BJ (cell line): ENCODE measurements around the gene FAM240B. TPM values are rescaled to one million over a fixed set of nuclear protein-coding genes. Genes with fewer than 3 reads are reported as not detected.
A peak's percentile ranks its signal among the peaks of the same experiment; 100 is the strongest.

Experiments
- CTCF ChIA-PET: fragments of 350-600 bp; formaldehyde crosslinking; extraction: SDS; loops from one replicate; lab custom pipeline; 2021; ENCODE audit warnings: antibody characterized with exemption, inconsistent platforms; lab: Yijun Ruan, JAX
- POLR2A ChIA-PET: fragments of 300-600 bp; sonication (Branson Sonifier 250); formaldehyde crosslinking; extraction: SDS; loops from one replicate; lab custom pipeline; 2021; ENCODE audit warnings: antibody characterized with exemption; lab: Charles Lee
- DNase-seq: peaks from one replicate; pipeline ENCODE4 v3.0.0-alpha.2; 2011; ENCODE audit warnings: low read depth
- H3K27me3 ChIP-seq: 2 replicates; pipeline ENCODE4 v1.6.0; 2011; ENCODE audit warnings: low read length; ENCODE audit not compliant: control insufficient read depth, insufficient read depth
- H3K36me3 ChIP-seq: 2 replicates; pipeline ENCODE4 v1.5.1; 2011; ENCODE audit warnings: low read length; ENCODE audit not compliant: control insufficient read depth, insufficient read depth
- H3K4me3 ChIP-seq: 2 replicates; pipeline ENCODE4 v1.5.1; 2011; ENCODE audit warnings: low read depth, mild to moderate bottlenecking, control low read depth, low read length
- CTCF ChIP-seq: IDR thresholded peaks from 2 replicates; pipeline ENCODE4 v1.5.1; 2011; ENCODE audit warnings: low read depth, mild to moderate bottlenecking, control low read depth, inconsistent platforms, low read length, moderate library complexity; ENCODE audit not compliant: insufficient read depth
- polyA plus RNA-seq: library from polyadenylated mRNA; depleted of rRNA; stranded (reverse); fragments of >200 nt; gene quantifications from 2 replicates; pipeline ENCODE4 v1.2.3, GENCODE V29; 2011

Gene FAM240B
- polyA plus RNA-seq, 1 experiment, result not detected

DNA sequence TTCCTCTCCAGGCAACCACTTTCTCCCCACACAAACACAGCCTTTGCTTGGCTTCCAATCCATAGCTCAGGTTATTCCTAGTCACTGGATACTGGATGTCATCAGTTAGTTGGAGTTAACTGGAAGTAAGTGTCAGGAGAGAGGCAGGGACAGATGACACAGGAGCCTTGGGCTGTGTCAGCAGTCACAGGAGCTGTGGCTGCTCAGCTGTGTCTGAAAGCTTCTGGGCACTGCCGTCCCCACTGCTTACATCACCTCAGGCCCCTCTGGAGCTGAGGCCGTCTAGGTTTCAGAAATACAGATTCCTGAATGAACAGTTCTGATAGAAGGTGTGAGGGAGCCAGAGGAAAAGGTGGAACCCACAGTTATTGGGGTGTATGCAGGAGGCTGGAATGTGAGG, 17.3 kb upstream of the FAM240B start:
- ChIA-PET CTCF (no interaction called here), POLR2A (no interaction called here)
- no peaks in the 10 kb centered on the region for H3K27me3 ChIP-seq
- no peak for TF ChIP-seq CTCF
- no peak for DNase-seq
- H3K36me3 ChIP-seq, result no peaks in the 10 kb centered on the region
- H3K4me3 ChIP-seq, result no peak overlapping the region

GRCh38 chr9:38734831-38735230, 14.9 kb upstream of the FAM240B start:
- CTCF ChIA-PET, result no interaction called here
- POLR2A ChIA-PET, result no interaction called here
- DNase-seq, result no peak
- H3K27me3 ChIP-seq, result no peaks in the 10 kb centered on the region
- H3K36me3 ChIP-seq, result no peaks in the 10 kb centered on the region
- no peak overlapping the region for H3K4me3 ChIP-seq
- no peak for TF ChIP-seq CTCF

DNA sequence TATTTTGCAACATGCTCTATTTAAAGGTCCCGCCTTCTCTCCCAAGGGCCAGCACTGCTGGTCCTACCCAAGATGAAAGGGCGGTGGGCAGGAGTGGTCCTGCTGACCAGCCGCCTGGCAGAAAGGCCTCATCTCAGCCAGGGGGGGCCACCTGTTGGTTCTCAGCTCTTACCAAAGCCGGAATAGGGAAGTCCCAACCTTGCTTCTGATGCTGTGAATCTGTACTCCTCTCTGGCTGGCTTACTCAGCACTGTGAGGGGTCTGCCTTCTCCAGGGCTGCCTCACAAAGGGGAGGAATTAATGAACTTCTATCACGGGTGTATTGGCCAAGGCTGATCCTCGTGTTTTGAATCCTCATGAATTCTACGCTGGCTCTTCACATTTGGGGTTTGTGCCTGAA, 13.6 kb upstream of the FAM240B start:
- no peak overlapping the region for H3K4me3 ChIP-seq
- ChIA-PET POLR2A (no interaction called here), CTCF (no interaction called here)
- DNase-seq, result no peak
- H3K27me3 ChIP-seq, result no peaks in the 10 kb centered on the region
- no peaks in the 10 kb centered on the region for H3K36me3 ChIP-seq
- TF ChIP-seq CTCF, result no peak

GRCh38 chr9:38732885-38733284, 13.0 kb upstream of the FAM240B start:
- no peak overlapping the region for H3K4me3 ChIP-seq
- H3K27me3 ChIP-seq, result no peaks in the 10 kb centered on the region
- POLR2A ChIA-PET, result no interaction called here
- no peaks in the 10 kb centered on the region for H3K36me3 ChIP-seq
- TF ChIP-seq CTCF, result no peak
- DNase-seq, result no peak
- CTCF ChIA-PET, result no interaction called here

- CTCF ChIA-PET, result no interaction called here
These were observed 7.6 kb upstream of the FAM240B start for GRCh38 chr9:38727497-38728001.

More at GRCh38 chr9:38727497-38728001, 7.6 kb upstream of the FAM240B start:
- POLR2A ChIA-PET, result no interaction called here
- Histone ChIP-seq H3K36me3 (no peaks in the 10 kb centered on the region), H3K27me3 (no peaks in the 10 kb centered on the region), H3K4me3 (no peak overlapping the region)
- no peak for DNase-seq
- peak; percentile 9; the same call in 1 of the 2 replicates for TF ChIP-seq CTCF
